ENCODE measurements around the gene ABHD12. TPM values are rescaled to one million over a fixed set of nuclear protein-coding genes. Genes with fewer than 3 reads are reported as not detected.

Gene ABHD12
- total RNA-seq, 2 donors from 2014 or later = 42.4 to 76.1 TPM

- intact Hi-C loops (cut with DNase I, micrococcal nuclease) = no loop called here
- no peak for DNase-seq
- ATAC-seq = no peak
Observed at GRCh38 chr20:25361287-25361683, 29.4 kb downstream of the ABHD12 start.

- intact Hi-C loops (cut with DNase I, micrococcal nuclease) = no loop called here
- DNase-seq (no peak), ATAC-seq (no peak)
Observed at GRCh38 chr20:25360631-25361286, 29.9 kb downstream of the ABHD12 start.

- DNase-seq = no peak
- peak; percentile 67 for ATAC-seq
- intact Hi-C loops (cut with DNase I, micrococcal nuclease) = no loop called here
Observed at GRCh38 chr20:25356271-25356933, 34.2 kb downstream of the ABHD12 start.

GRCh38 chr20:25355866-25356265 lies 34.8 kb downstream of the ABHD12 start:
- no peak for DNase-seq
- ATAC-seq = no peak
- intact Hi-C loops (cut with DNase I, micrococcal nuclease) = no loop called here

- intact Hi-C loops (cut with DNase I, micrococcal nuclease) = no loop called here
- no peak for DNase-seq
- no peak for ATAC-seq
Observed at GRCh38 chr20:25355011-25355595, 35.5 kb downstream of the ABHD12 start.

- ATAC-seq (peak; percentile 49), DNase-seq (no peak)
- intact Hi-C loops (cut with DNase I, micrococcal nuclease) = no loop called here
Observed at GRCh38 chr20:25353747-25354705, 36.6 kb downstream of the ABHD12 start.

GRCh38 chr20:25353353-25353746 lies 37.3 kb downstream of the ABHD12 start:
- ATAC-seq (no peak), DNase-seq (no peak)
- intact Hi-C loops (cut with DNase I, micrococcal nuclease) = no loop called here

GRCh38 chr20:25352746-25353145 lies 37.9 kb downstream of the ABHD12 start:
- ATAC-seq (no peak), DNase-seq (no peak)
- intact Hi-C loops (cut with DNase I, micrococcal nuclease) = no loop called here

GRCh38 chr20:25351024-25351360 lies 39.6 kb downstream of the ABHD12 start:
- intact Hi-C loops (cut with DNase I, micrococcal nuclease) = no loop called here
- DNase-seq = no peak
- no peak for ATAC-seq

GRCh38 chr20:25346349-25346748 lies 44.3 kb downstream of the ABHD12 start:
- intact Hi-C loops (cut with DNase I, micrococcal nuclease) = no loop called here
- no peak for ATAC-seq
- no peak for DNase-seq

GRCh38 chr20:25345721-25346120 lies 44.9 kb downstream of the ABHD12 start:
- DNase-seq = no peak
- no peak for ATAC-seq
- intact Hi-C loops (cut with DNase I, micrococcal nuclease) = no loop called here

- intact Hi-C loops (cut with DNase I, micrococcal nuclease) = no loop called here
- DNase-seq (no peak), ATAC-seq (no peak)
Observed at GRCh38 chr20:25344634-25345033, 46.0 kb downstream of the ABHD12 start.

GRCh38 chr20:25341716-25342680 lies 48.6 kb downstream of the ABHD12 start:
- no peak for DNase-seq
- peak; percentile 42 for ATAC-seq
- intact Hi-C loops (cut with DNase I, micrococcal nuclease) = no loop called here

GRCh38 chr20:25340380-25340779 lies 50.3 kb downstream of the ABHD12 start:
- ATAC-seq (no peak), DNase-seq (no peak)
- intact Hi-C loops (cut with DNase I, micrococcal nuclease) = no loop called here

GRCh38 chr20:25339608-25340007 lies 51.0 kb downstream of the ABHD12 start:
- peak; percentile 93 for ATAC-seq
- intact Hi-C loops (cut with DNase I, micrococcal nuclease) = no loop called here
- DNase-seq = peak; percentile 43 to 60

- DNase-seq (no peak), ATAC-seq (peak; percentile 39)
- intact Hi-C loops (cut with DNase I, micrococcal nuclease) = no loop called here
Observed at GRCh38 chr20:25338112-25339023, 52.3 kb downstream of the ABHD12 start.

Measured in left colon (tissue), 2 donors.